HG03575 (cell line): Measurements from ENCODE around the gene KIF17.

ENCODE experiments used
- ATAC-seq: cut with Tn5 transposase; IDR thresholded peaks from one replicate; pipeline ENCODE4 v1.9.1; 2021; ENCODE audit not compliant: unreplicated experiment, insufficient number of reproducible peaks, low FRiP score; ENCODE audit errors: extremely low read depth

The KIF17 gene

GRCh38 chr1:20717452-20718342 lies at the start of gene KIF17:
TSS of gene KIF17 (minus strand) at chr1:20718007. CDS start at chr1:20717706, 301 bp downstream.
- ATAC-seq = no peak

GRCh38 chr1:20767271-20767670 lies 49.5 kb upstream of the KIF17 start:
- ATAC-seq = no peak

GRCh38 chr1:20763417-20763816 lies 45.6 kb upstream of the KIF17 start:
- no peak for ATAC-seq

- ATAC-seq = no peak
Observed at GRCh38 chr1:20760322-20760721, 42.5 kb upstream of the KIF17 start.

GRCh38 chr1:20753589-20753988 lies 35.8 kb upstream of the KIF17 start:
- ATAC-seq = no peak

GRCh38 chr1:20751462-20751990 lies 33.7 kb upstream of the KIF17 start:
- no peak for ATAC-seq

GRCh38 chr1:20742671-20743070 lies 24.9 kb upstream of the KIF17 start:
- no peak for ATAC-seq

- no peak for ATAC-seq
Observed at GRCh38 chr1:20740781-20741180, 23.0 kb upstream of the KIF17 start.

GRCh38 chr1:20739225-20739624 lies 21.4 kb upstream of the KIF17 start:
- no peak for ATAC-seq

GRCh38 chr1:20735581-20736111 lies 17.8 kb upstream of the KIF17 start:
- ATAC-seq = no peak

GRCh38 chr1:20733360-20733975 lies 15.7 kb upstream of the KIF17 start:
- ATAC-seq = no peak

- peak; percentile 73 for ATAC-seq
Observed at GRCh38 chr1:20732588-20733359, 15.0 kb upstream of the KIF17 start, which contains the start of gene SH2D5. TSS of gene SH2D5 (minus strand) at chr1:20732703. CDS start at chr1:20728044, 4,659 bp downstream.

- ATAC-seq = no peak
Observed at GRCh38 chr1:20732071-20732587, 14.3 kb upstream of the KIF17 start.

- ATAC-seq = no peak
Observed at GRCh38 chr1:20731057-20731991, 13.5 kb upstream of the KIF17 start.

GRCh38 chr1:20730690-20731056 lies 12.9 kb upstream of the KIF17 start:
- no peak for ATAC-seq

- ATAC-seq = no peak
Observed at GRCh38 chr1:20729990-20730689, 12.3 kb upstream of the KIF17 start.

- no peak for ATAC-seq
Observed at GRCh38 chr1:20729155-20729931, 11.5 kb upstream of the KIF17 start.
